SK-N-SH (cell line): ENCODE data around the gene ALG9. TPM values are rescaled to one million over a fixed set of nuclear protein-coding genes. Genes with fewer than 3 reads are reported as not detected.

Source experiments
- CHD2 ChIP-seq: fragments of 150-350 bp; IDR thresholded peaks from 2 replicates; pipeline ENCODE4 v1.6.1; 2018; ENCODE audit warnings: low read length; ENCODE audit not compliant: partially characterized antibody
- ELF1 ChIP-seq: IDR thresholded peaks from 2 replicates; pipeline ENCODE4 v1.4.0; 2012
- EP300 ChIP-seq, 2 experiments: IDR thresholded peaks; 2 replicates each; pipeline versions ENCODE4 v1.4.0 to v1.6.1; 2012; ENCODE audit warnings: borderline replicate concordance in 1 of 2, low read depth in 1 of 2, low read length in 1 of 2
- EZH2phosphoT487 ChIP-seq: fragments of 200-600 bp; sonication (generic); IDR thresholded peaks from 2 replicates; pipeline ENCODE4 v1.6.1; 2017; ENCODE audit warnings: low read depth, mixed run types, mild to moderate bottlenecking, antibody characterized with exemption, moderate library complexity, borderline replicate concordance
- FOSL2 ChIP-seq: IDR thresholded peaks from 2 replicates; pipeline ENCODE4 v1.4.0; 2012; ENCODE audit warnings: low read depth, mild to moderate bottlenecking, moderate library complexity, borderline replicate concordance
- FOXJ3 ChIP-seq: sonication (generic); formaldehyde crosslinking; IDR thresholded peaks from 2 replicates; pipeline ENCODE4 v1.5.1; 2020; ENCODE audit warnings: mild to moderate bottlenecking, missing genetic modification reagents
- GABPA ChIP-seq: IDR thresholded peaks from 2 replicates; pipeline ENCODE4 v1.4.0; 2012; ENCODE audit warnings: low read depth, mild to moderate bottlenecking
- JUND ChIP-seq: IDR thresholded peaks from 2 replicates; pipeline ENCODE4 v1.4.0; 2012
- MEF2A ChIP-seq: IDR thresholded peaks from 2 replicates; pipeline ENCODE4 v1.4.0; 2012; ENCODE audit warnings: low read depth, borderline replicate concordance
- NFIC ChIP-seq: IDR thresholded peaks from 2 replicates; pipeline ENCODE4 v1.4.0; 2012; ENCODE audit warnings: borderline replicate concordance
- NRF1 ChIP-seq: IDR thresholded peaks from 2 replicates; pipeline ENCODE4 v1.6.1; 2012; ENCODE audit warnings: low read depth, mild to moderate bottlenecking, low read length
- RAD21 ChIP-seq: IDR thresholded peaks from 2 replicates; pipeline ENCODE4 v1.6.1; 2012; ENCODE audit warnings: mild to moderate bottlenecking, low read length
- RFX5 ChIP-seq: IDR thresholded peaks from 2 replicates; pipeline ENCODE4 v1.6.1; 2012; ENCODE audit warnings: mild to moderate bottlenecking, improper control_type of control experiment, low read length
- RXRA ChIP-seq: IDR thresholded peaks from 2 replicates; pipeline ENCODE4 v1.4.0; 2012; ENCODE audit warnings: low read depth, mild to moderate bottlenecking, borderline replicate concordance
- SIN3A ChIP-seq: IDR thresholded peaks from 2 replicates; pipeline ENCODE4 v1.6.1; 2012; ENCODE audit warnings: low read depth, mild to moderate bottlenecking, low read length, moderate library complexity, borderline replicate concordance
- SMC3 ChIP-seq: IDR thresholded peaks from 2 replicates; pipeline ENCODE4 v1.6.1; 2012; ENCODE audit warnings: low read depth, low read length, improper control_type of control experiment
- TAF1 ChIP-seq: IDR thresholded peaks from 2 replicates; pipeline ENCODE4 v1.6.1; 2012; ENCODE audit warnings: low read depth, mild to moderate bottlenecking, low read length, moderate library complexity, borderline replicate concordance
- TCF12 ChIP-seq: IDR thresholded peaks from 2 replicates; pipeline ENCODE4 v1.4.0; 2012
- polyA plus RNA-seq, 3 experiments: library from polyadenylated mRNA; depleted of rRNA; stranded (reverse); fragments of >200 nt; gene quantifications; 2 replicates each; pipeline ENCODE4 v1.2.3, GENCODE V29; 2012
- TF ChIP-seq, protein P1 (sequence below): fragments of 200-600 bp; sonication (generic); IDR thresholded peaks from 2 replicates; pipeline ENCODE4 v1.6.1; 2017; ENCODE audit warnings: antibody characterized with exemption, mild to moderate bottlenecking, moderate library complexity
- TF ChIP-seq, protein P2 (sequence below): IDR thresholded peaks from 2 replicates; pipeline ENCODE4 v1.6.1; 2012; ENCODE audit warnings: mild to moderate bottlenecking, low read depth, low read length, moderate library complexity
- TF ChIP-seq, protein P3 (sequence below): fragments of 150-350 bp; IDR thresholded peaks from 2 replicates; pipeline ENCODE4 v1.6.1; 2016; ENCODE audit warnings: mild to moderate bottlenecking, low read depth, low read length
- TF ChIP-seq, protein P4 (sequence below): IDR thresholded peaks from 2 replicates; pipeline ENCODE4 v1.4.0; 2012; ENCODE audit warnings: low read depth
- TF ChIP-seq, protein P5 (sequence below): IDR thresholded peaks from 2 replicates; pipeline ENCODE4 v1.4.0; 2012; ENCODE audit warnings: low read depth, borderline replicate concordance

Gene ALG9
- polyA plus RNA-seq, 1 of the 3 experiments (the other 2 are of a cell fraction): 17.9 TPM

DNA sequence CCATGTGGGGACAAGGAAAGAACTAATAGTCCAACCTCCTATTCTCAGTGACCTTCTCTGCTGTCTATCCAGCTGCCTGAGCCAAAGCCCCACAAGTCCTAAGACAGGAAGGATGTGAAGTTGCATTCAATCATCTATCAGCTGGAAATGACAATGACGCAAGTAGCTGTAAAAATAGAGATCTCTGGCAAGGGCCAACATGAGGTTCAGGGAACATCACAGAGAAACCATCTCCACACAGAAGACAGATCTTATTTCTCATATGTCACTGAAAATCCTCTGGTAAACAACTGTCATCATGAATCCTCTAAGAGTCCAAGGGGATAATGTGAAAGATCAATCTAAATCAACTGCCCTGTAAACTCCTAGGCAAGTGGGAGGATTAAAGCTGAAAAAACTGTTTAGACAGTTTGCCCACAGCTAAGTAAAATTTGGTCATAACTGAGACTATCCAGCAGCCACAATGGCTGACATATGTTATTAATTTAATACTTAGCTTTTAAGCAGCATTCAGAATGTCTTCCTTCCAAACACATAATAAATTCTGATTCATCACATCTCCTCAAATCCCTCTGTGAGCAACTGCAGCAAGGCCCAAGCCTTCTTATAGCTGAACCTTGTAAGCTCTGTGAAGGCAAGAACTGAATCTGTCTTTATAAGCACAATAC, 52.1 kb downstream of the ALG9 start (continued):
- TF ChIP-seq EZH2phosphoT487 (no peak), EP300 (IDR thresholded peaks at IDR 0.05; ENCODE audit: borderline replicate concordance in 1 of 2, low read depth in 1 of 2, low read length in 1 of 2) (peak; percentile 10 to 71; a peak in 3 of 4 replicates), FOSL2 (peak; percentile 19; the same call in 1 of the 2 replicates), ELF1 (no peak), RFX5 (no peak), FOXJ3 (CRISPR knock-in tag) (no peak), RAD21 (no peak), RXRA (0 out of 2 replicates have a peak, but pooled peaks have one; percentile 19), TAF1 (no peak), CHD2 (no peak), JUND (no peak), SIN3A (peak; percentile 8; the same call in 1 of the 2 replicates), MEF2A (no peak), NFIC (no peak), SMC3 (no peak), NRF1 (no peak), TCF12 (peak; percentile 97), GABPA (no peak)
- TF ChIP-seq, protein P1, sequence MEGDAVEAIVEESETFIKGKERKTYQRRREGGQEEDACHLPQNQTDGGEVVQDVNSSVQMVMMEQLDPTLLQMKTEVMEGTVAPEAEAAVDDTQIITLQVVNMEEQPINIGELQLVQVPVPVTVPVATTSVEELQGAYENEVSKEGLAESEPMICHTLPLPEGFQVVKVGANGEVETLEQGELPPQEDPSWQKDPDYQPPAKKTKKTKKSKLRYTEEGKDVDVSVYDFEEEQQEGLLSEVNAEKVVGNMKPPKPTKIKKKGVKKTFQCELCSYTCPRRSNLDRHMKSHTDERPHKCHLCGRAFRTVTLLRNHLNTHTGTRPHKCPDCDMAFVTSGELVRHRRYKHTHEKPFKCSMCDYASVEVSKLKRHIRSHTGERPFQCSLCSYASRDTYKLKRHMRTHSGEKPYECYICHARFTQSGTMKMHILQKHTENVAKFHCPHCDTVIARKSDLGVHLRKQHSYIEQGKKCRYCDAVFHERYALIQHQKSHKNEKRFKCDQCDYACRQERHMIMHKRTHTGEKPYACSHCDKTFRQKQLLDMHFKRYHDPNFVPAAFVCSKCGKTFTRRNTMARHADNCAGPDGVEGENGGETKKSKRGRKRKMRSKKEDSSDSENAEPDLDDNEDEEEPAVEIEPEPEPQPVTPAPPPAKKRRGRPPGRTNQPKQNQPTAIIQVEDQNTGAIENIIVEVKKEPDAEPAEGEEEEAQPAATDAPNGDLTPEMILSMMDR: no peak
- TF ChIP-seq, protein P2, sequence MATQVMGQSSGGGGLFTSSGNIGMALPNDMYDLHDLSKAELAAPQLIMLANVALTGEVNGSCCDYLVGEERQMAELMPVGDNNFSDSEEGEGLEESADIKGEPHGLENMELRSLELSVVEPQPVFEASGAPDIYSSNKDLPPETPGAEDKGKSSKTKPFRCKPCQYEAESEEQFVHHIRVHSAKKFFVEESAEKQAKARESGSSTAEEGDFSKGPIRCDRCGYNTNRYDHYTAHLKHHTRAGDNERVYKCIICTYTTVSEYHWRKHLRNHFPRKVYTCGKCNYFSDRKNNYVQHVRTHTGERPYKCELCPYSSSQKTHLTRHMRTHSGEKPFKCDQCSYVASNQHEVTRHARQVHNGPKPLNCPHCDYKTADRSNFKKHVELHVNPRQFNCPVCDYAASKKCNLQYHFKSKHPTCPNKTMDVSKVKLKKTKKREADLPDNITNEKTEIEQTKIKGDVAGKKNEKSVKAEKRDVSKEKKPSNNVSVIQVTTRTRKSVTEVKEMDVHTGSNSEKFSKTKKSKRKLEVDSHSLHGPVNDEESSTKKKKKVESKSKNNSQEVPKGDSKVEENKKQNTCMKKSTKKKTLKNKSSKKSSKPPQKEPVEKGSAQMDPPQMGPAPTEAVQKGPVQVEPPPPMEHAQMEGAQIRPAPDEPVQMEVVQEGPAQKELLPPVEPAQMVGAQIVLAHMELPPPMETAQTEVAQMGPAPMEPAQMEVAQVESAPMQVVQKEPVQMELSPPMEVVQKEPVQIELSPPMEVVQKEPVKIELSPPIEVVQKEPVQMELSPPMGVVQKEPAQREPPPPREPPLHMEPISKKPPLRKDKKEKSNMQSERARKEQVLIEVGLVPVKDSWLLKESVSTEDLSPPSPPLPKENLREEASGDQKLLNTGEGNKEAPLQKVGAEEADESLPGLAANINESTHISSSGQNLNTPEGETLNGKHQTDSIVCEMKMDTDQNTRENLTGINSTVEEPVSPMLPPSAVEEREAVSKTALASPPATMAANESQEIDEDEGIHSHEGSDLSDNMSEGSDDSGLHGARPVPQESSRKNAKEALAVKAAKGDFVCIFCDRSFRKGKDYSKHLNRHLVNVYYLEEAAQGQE: no peak
- TF ChIP-seq, protein P3, sequence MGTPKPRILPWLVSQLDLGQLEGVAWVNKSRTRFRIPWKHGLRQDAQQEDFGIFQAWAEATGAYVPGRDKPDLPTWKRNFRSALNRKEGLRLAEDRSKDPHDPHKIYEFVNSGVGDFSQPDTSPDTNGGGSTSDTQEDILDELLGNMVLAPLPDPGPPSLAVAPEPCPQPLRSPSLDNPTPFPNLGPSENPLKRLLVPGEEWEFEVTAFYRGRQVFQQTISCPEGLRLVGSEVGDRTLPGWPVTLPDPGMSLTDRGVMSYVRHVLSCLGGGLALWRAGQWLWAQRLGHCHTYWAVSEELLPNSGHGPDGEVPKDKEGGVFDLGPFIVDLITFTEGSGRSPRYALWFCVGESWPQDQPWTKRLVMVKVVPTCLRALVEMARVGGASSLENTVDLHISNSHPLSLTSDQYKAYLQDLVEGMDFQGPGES: no peak
- TF ChIP-seq, protein P4, sequence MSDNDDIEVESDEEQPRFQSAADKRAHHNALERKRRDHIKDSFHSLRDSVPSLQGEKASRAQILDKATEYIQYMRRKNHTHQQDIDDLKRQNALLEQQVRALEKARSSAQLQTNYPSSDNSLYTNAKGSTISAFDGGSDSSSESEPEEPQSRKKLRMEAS: no peak; the same call in 1 of the 2 replicates
- TF ChIP-seq, protein P5, sequence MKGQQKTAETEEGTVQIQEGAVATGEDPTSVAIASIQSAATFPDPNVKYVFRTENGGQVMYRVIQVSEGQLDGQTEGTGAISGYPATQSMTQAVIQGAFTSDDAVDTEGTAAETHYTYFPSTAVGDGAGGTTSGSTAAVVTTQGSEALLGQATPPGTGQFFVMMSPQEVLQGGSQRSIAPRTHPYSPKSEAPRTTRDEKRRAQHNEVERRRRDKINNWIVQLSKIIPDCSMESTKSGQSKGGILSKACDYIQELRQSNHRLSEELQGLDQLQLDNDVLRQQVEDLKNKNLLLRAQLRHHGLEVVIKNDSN: no peak
